SK-MEL-5 (cell line): Measurements from ENCODE around the gene CWC27. TPM values are rescaled to one million over a fixed set of nuclear protein-coding genes. Genes with fewer than 3 reads are reported as not detected.

Source experiments
- DNase-seq: peaks from one replicate; pipeline ENCODE4 v3.0.0-alpha.2; 2016; ENCODE audit warnings: low read depth, low spot score
- in situ Hi-C: cut with HindIII; loops from 2 replicates; pipeline ENCODE4 v1.10.0; 2016; ENCODE audit warnings: low sequenced_read_pairs, high pct_unique_total_duplicates, low pct_unique_long_range_greater_than_20kb
- total RNA-seq: library from RNA; depleted of rRNA; stranded (reverse); fragments of >200 nt; shearing (Covaris generic); gene quantifications from 2 replicates; pipeline ENCODE4 v1.2.3, GENCODE V29; 2014

CWC27 gene
- total RNA-seq, 1 experiment from 2014 or later = 11.1 TPM

GRCh38 chr5:64939772-64940510, 171.2 kb downstream of the CWC27 start:
- no peak for DNase-seq
- in situ Hi-C loops = no loop called here

DNA sequence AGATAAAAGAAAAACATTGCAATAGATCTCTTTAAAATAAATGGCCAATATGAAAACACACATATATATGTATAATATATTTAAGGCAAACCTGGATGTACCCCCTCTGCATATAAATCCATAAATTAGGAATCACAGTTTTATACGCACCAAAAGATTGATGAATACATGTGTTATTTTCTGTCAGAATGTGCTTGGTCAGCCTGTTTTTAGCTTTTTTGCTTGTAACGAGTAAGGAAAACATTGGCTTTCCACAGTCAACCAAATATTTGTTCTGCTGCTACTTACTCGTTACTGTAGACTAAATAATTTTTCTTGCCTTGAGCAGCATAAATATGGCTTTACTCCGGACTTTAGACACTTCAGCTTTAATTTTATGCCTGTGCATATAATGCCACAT, 173.7 kb downstream of the CWC27 start:
- in situ Hi-C loops = no loop called here
- no peak for DNase-seq

- no peak for DNase-seq
- in situ Hi-C loops = no loop called here
Observed at GRCh38 chr5:64944868-64945267, 176.1 kb downstream of the CWC27 start.

DNA sequence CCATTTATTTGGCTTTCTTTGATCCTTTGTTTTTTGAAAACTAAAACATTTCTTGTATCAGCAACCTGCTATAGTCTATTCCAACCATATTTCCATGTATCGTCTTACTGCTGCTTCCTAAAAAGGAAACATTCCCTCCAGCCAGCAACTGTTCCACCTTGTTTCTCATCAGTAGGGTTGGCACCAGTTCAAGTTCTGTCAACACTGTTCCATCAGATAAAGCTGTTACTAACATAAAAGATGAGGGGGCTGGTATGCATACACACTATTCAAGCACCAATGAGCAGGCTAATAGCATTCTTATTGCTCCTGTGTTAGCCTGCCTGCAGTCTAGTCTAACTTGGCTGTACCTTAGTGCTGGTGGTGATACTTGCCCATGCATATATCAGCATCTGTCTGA, 178.3 kb downstream of the CWC27 start:
- in situ Hi-C loops = no loop called here
- no peak for DNase-seq

DNA sequence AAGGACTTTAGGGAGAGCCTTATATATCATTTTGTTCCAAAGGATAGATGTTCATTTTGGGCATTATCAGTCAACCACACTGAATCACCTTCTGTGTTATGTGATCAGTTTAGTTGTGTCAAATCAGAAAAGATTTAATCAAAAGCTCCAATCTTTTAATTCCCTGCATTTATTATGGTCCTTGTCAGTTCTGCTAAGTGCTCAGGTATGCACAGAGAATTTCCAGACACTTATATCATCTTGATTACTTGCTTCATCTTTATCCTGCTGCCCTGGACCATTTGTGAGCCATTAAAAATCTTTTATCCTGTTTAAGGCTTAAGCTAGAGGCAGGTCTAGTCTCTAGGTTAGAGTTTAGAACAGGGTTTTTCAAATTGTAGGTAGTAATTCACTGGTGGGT, 179.1 kb downstream of the CWC27 start:
- DNase-seq = no peak
- in situ Hi-C loops = no loop called here

- no peak for DNase-seq
Observed at GRCh38 chr5:64949331-64949730, 180.6 kb downstream of the CWC27 start.

DNA sequence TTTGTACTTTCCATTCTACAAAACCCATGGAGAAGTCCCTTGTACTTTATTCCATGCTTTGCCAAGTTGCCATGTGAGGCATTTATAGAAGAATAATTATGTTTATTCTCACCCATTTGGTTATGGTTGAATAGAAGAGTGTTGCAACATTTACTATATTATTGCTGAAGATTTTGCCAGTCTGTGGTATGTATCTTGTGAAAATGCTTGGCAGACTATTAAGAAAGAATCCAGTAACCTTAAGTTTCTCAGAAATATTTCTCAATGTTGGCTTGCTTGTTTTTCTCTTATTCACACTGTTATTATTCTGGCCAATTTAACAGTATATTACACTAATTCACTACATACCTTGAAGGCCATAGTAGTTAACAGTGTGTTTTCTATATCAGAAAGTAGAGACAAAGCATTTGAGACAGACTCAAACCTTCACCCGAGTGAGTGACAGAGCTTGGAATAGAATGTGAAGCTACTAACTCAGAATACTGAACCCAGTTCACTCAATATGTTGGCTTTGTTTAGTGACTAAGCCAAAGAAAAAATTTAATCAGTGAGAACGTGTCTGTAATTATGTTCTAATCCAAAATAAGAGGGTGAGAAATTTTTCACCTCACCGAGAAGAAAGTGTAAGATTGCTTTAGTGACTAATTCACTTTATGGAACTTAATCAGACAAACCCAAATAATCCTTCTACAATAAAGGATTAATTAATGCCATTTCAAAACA, 184.4 kb downstream of the CWC27 start:
- no peak for DNase-seq
- in situ Hi-C loops = no loop called here

More at GRCh38 chr5:64949331-64949730, 180.6 kb downstream of the CWC27 start:
- in situ Hi-C loops = no loop called here

GRCh38 chr5:64954518-64954917, 185.8 kb downstream of the CWC27 start:
- no peak for DNase-seq
- in situ Hi-C loops = no loop called here

DNA sequence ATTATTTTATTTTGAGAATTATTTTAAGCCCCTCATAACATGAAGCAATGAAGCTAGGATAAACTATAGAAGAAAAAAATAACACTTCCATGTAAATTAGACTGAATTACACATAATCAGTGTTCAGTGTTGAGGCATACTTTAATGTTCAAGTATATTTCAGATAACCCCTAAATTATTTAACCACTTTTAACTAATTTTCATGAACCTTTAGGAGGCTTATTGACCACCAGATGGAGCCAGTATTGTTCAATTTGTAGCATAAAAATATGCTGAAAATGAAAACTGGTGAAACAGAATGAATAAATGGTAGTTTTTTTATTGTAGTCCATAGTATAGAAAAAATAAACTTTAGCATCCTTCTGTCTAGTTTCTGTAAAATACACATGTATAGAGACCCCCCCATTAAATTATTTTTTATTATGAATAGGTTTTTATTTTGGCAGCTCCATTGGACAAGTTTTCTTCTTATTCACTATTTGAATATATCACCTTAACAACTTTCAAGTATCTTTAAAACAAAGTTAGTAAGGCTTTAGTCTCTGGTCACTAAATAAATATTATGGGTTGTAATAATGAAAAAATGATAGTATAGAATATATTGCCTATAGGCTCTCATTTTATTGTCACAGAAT, 190.1 kb downstream of the CWC27 start:
- DNase-seq = peak; percentile 56
- in situ Hi-C loops = no loop called here

DNA sequence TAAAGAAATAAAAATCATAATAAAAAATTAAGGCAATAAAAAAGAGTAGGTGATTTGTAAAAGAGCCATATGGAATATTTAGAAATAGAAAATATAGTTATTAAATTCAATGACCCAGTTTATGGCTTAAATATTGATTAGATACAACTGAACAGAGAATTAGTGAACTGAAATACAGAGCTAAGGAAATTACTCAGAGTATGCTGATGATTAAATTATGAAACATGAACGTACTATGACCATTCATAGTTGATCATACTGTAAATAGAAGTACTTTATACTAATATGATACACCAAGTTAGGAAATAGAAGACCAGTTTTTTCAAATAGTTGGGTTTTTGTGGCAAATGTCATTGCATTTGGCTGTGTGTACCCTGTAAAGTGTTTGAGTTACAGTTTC, 194.5 kb downstream of the CWC27 start:
- DNase-seq = no peak
- in situ Hi-C loops = no loop called here

GRCh38 chr5:64968591-64969110, 199.9 kb downstream of the CWC27 start:
- in situ Hi-C loops = no loop called here

GRCh38 chr5:64969578-64969977, 200.8 kb downstream of the CWC27 start:
- DNase-seq = no peak
- in situ Hi-C loops = no loop called here

More at GRCh38 chr5:64968591-64969110, 199.9 kb downstream of the CWC27 start:
- DNase-seq = no peak

- in situ Hi-C loops = no loop called here
- DNase-seq = peak; percentile 12
Observed at GRCh38 chr5:64971513-64971912, 202.8 kb downstream of the CWC27 start.

DNA sequence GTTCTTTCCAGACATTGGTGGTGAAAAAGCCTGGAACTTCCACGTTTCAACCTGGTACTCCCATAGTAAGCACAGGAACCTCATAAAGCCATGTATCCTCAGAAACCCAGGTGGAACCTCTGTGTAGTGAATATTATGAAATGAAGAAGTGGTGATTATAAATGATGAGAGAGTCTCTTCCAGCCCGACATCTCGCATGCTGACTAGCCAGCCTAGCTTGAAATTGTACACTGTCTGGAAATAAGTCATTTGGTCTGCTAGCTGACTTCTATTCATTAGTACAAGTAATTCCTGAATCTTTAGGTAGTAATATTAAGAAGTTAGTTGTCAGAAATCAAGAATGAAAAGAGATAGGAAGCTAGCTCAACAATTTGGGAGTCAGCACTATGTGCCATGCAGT, 203.3 kb downstream of the CWC27 start:
- DNase-seq = no peak
- in situ Hi-C loops = no loop called here

GRCh38 chr5:64972591-64972990, 203.9 kb downstream of the CWC27 start:
- DNase-seq = no peak
- in situ Hi-C loops = no loop called here

DNA sequence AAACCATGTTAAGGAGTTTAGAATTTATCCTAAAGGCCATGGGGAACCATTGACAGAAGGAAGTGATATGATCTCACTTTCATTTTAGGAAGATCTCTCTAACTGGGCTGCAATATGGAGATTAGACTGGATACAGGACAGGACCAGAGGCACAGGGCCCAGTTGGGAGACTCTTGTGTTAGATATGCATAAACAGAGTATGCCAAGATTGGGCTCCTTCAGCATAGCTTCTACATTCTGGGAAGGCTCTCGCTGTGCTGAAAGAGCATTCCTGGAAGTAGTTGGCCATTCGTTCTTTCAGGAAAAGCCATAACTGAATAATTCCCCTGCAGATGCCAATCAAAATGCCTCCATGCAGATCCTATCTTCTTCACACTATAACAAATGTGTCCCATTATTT, 204.5 kb downstream of the CWC27 start:
- in situ Hi-C loops = no loop called here
- DNase-seq = no peak

DNA sequence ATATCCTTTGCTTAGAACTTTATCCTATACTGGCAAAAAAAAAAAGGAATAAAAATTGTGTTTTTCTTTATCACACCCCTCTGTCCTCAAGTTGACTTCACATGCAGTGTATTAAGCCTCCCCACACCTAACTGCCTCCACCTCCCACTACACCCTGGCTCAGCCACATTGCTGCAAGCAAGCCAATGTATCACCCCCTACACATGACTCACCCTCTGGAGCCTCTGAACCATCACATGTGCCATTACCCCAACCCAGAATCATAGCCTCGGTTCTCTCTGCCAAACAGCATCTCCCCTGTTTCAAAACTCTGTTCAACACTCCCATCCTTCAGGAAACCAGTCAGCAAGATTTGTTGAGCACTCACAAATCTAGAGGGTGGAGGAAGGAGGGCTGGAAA, 209.0 kb downstream of the CWC27 start:
- in situ Hi-C loops = no loop called here
- no peak for DNase-seq

DNA sequence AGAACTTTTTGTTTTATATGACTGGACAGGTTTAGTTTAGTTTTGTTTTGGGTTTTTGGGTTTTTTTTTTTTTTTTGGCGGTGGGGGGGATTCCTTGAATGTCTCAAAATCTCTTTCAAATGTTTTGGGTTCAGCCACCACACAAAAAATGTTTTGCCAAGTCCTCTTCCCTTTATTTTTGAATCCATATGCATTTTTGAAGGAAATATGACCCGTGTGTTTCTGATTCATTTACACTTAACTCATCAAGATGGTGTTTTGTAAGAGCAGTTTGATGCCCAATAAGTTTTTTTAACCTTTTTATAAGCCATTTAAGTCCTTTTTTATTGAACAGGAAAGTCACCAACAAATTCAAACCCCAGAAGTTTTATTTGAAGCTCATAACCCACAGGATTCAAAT, 209.8 kb downstream of the CWC27 start:
- no peak for DNase-seq

More for the DNA sequence above, 209.8 kb downstream of the CWC27 start:
- in situ Hi-C loops = no loop called here
